ENCODE results near the gene UGT8. TPM values are rescaled to one million over a fixed set of nuclear protein-coding genes. Genes with fewer than 3 reads are reported as not detected.

Gene UGT8
- total and polyA plus RNA-seq, 2 donors (not counting 1 experiment from before 2014, with no cell fraction given): 4.2 to 24.0 TPM

- CTCF ChIA-PET: no interaction called here
Measured at GRCh38 chr4:114577386-114577785, 21.2 kb upstream of the UGT8 start.

GRCh38 chr4:114582621-114583020 is 16.0 kb upstream of the UGT8 start:
- CTCF ChIA-PET: no interaction called here
- Histone ChIP-seq H3K4me2 (replicated peaks; ENCODE audit: low read depth, low read length, poor library complexity, severe bottlenecking) (no peak overlapping the region), H3K27ac (ENCODE audit: low read length in 2 of 2) (no peak overlapping the region), H3K9ac (ENCODE audit: low read length) (no peak overlapping the region), H3K27me3 (replicated peaks in 1 of 4; ENCODE audit: control extremely low read depth in 1 of 4, control insufficient read depth in 3 of 4, insufficient read depth in 4 of 4, low read length in 3 of 4) (peaks cover 0 to 5% (median 2%) of the 10 kb centered on the region in 4 experiments), H4K20me1 (ENCODE audit: control insufficient read depth, insufficient read depth, low read length, poor library complexity, severe bottlenecking) (no peaks in the 10 kb centered on the region), H2AFZ (ENCODE audit: insufficient read depth, low read depth, low read length, poor library complexity, severe bottlenecking) (no peak overlapping the region), H3K4me1 (ENCODE audit: control insufficient read depth in 2 of 2, insufficient read depth in 2 of 2, low read length in 2 of 2) (no peaks in the 10 kb centered on the region), H3K36me3 (replicated peaks in 1 of 2; ENCODE audit: control extremely low read depth in 1 of 2, control insufficient read depth in 1 of 2, extremely low read depth in 1 of 2, insufficient read depth in 2 of 2, low read length in 1 of 2) (no peaks in the 10 kb centered on the region), H3K79me2 (ENCODE audit: control insufficient read depth, insufficient read depth, low read length) (no peaks in the 10 kb centered on the region), H3K4me3 (ENCODE audit: control extremely low read depth in 1 of 5, extremely low read depth in 1 of 5, insufficient read depth in 1 of 5, low read depth in 2 of 5, low read length in 4 of 5) (no peak overlapping the region), H3K9me3 (ENCODE audit: control extremely low read depth in 1 of 3, control insufficient read depth in 2 of 3, insufficient read depth in 1 of 3, low read length in 2 of 3) (peaks cover 0 to 4% (median 0%) of the 10 kb centered on the region in 3 donors)
- intact Hi-C loops (cut with micrococcal nuclease): no loop called here
- Mint-ChIP-seq H3K27me3 (peaks cover 27% of the 10 kb centered on the region), H3K4me3 (no peak overlapping the region), H3K4me1 (no peaks in the 10 kb centered on the region), H3K27ac (no peak overlapping the region), H3K9me3 (ENCODE audit: insufficient read depth) (peaks cover 9% of the 10 kb centered on the region)
- no peak for DNase-seq
- TF ChIP-seq CTCF (IDR thresholded peaks at IDR 0.05): no peak
- TF ChIP-seq EZH2 (IDR thresholded peaks at IDR 0.05; ENCODE audit: borderline replicate concordance, insufficient read depth, low read depth, low read length, poor library complexity, severe bottlenecking): no peak
- WGBS (ENCODE audit: insufficient coverage): no CpG with 5 or more reads among the region's 1 CpG
- no peak for ATAC-seq (ENCODE audit: low read depth)
- POLR2A ChIA-PET: no interaction called here

More at GRCh38 chr4:114577386-114577785, 21.2 kb upstream of the UGT8 start:
- Histone ChIP-seq H3K36me3 (replicated peaks in 1 of 2; ENCODE audit: control extremely low read depth in 1 of 2, control insufficient read depth in 1 of 2, extremely low read depth in 1 of 2, insufficient read depth in 2 of 2, low read length in 1 of 2) (no peaks in the 10 kb centered on the region), H3K9me3 (ENCODE audit: control extremely low read depth in 1 of 3, control insufficient read depth in 2 of 3, insufficient read depth in 1 of 3, low read length in 2 of 3) (peaks cover 0 to 4% (median 0%) of the 10 kb centered on the region in 3 donors), H4K20me1 (ENCODE audit: control insufficient read depth, insufficient read depth, low read length, poor library complexity, severe bottlenecking) (no peaks in the 10 kb centered on the region), H3K4me1 (ENCODE audit: control insufficient read depth in 2 of 2, insufficient read depth in 2 of 2, low read length in 2 of 2) (no peaks in the 10 kb centered on the region), H3K4me2 (replicated peaks; ENCODE audit: low read depth, low read length, poor library complexity, severe bottlenecking) (no peak overlapping the region), H3K27ac (ENCODE audit: low read length in 2 of 2) (no peak overlapping the region), H3K27me3 (replicated peaks in 1 of 4; ENCODE audit: control extremely low read depth in 1 of 4, control insufficient read depth in 3 of 4, insufficient read depth in 4 of 4, low read length in 3 of 4) (peaks cover 0 to 4% (median 0%) of the 10 kb centered on the region in 4 experiments), H2AFZ (ENCODE audit: insufficient read depth, low read depth, low read length, poor library complexity, severe bottlenecking) (no peak overlapping the region), H3K4me3 (ENCODE audit: control extremely low read depth in 1 of 5, extremely low read depth in 1 of 5, insufficient read depth in 1 of 5, low read depth in 2 of 5, low read length in 4 of 5) (no peak overlapping the region), H3K79me2 (ENCODE audit: control insufficient read depth, insufficient read depth, low read length) (no peaks in the 10 kb centered on the region), H3K9ac (ENCODE audit: low read length) (no peak overlapping the region)
- POLR2A ChIA-PET: no interaction called here
- TF ChIP-seq EZH2 (IDR thresholded peaks at IDR 0.05; ENCODE audit: borderline replicate concordance, insufficient read depth, low read depth, low read length, poor library complexity, severe bottlenecking) (no peak), CTCF (IDR thresholded peaks at IDR 0.05) (no peak)
- Mint-ChIP-seq H3K4me3 (no peak overlapping the region), H3K9me3 (ENCODE audit: insufficient read depth) (peaks cover 12% of the 10 kb centered on the region), H3K27me3 (peaks cover 22% of the 10 kb centered on the region), H3K27ac (no peak overlapping the region), H3K4me1 (no peaks in the 10 kb centered on the region)
- DNase-seq (no peak), ATAC-seq (ENCODE audit: low read depth) (no peak)
- WGBS (ENCODE audit: insufficient coverage): no CpG with 5 or more reads among the region's 2 CpGs
- intact Hi-C loops (cut with micrococcal nuclease): no loop called here

Data from B cell (primary cell).